IPS-15b (cell line): ENCODE measurements around the gene MMP13.

Experiments
- H3K27me3 ChIP-seq: one replicate; pipeline ENCODE4 v1.6.1; 2013; ENCODE audit warnings: low read length; ENCODE audit not compliant: control insufficient read depth, insufficient read depth
- H3K36me3 ChIP-seq: one replicate; pipeline ENCODE4 v1.6.1; 2013; ENCODE audit warnings: low read length; ENCODE audit not compliant: control insufficient read depth, insufficient read depth
- H3K4me1 ChIP-seq: one replicate; pipeline ENCODE4 v1.6.1; 2013; ENCODE audit warnings: mild to moderate bottlenecking, low read length; ENCODE audit not compliant: control insufficient read depth, insufficient read depth
- H3K4me3 ChIP-seq: one replicate; pipeline ENCODE4 v1.5.1; 2013; ENCODE audit warnings: low read depth, low read length
- H3K9ac ChIP-seq: one replicate; pipeline ENCODE4 v1.6.1; 2013; ENCODE audit warnings: low read depth, mild to moderate bottlenecking, low read length
- H3K9me3 ChIP-seq: one replicate; pipeline ENCODE4 v1.6.1; 2013; ENCODE audit warnings: mild to moderate bottlenecking, low read length; ENCODE audit not compliant: control insufficient read depth, insufficient read depth

The MMP13 gene

DNA sequence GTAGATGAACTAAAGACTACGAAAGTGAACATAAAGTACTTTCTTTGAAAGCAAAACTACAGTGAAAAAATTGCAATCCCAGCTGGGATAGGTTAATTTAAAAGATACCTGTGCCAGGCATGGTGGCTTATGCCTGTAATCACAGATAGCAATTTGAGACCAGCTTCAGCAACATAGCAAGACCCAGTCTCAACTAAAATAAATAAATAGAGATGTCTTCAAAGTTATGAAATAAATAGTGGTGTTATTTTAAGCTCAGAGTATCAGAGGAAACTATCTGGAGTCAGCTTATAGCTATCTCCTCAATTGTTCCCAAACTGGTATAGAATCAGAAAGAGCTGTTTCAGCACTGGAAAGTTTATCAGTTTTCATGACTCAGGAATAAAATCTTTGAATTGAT is 17.3 kb upstream of the MMP13 start:
- Histone ChIP-seq H3K4me3 (no peak overlapping the region), H3K9me3 (no peaks in the 10 kb centered on the region), H3K9ac (no peak overlapping the region), H3K36me3 (no peaks in the 10 kb centered on the region), H3K4me1 (no peaks in the 10 kb centered on the region), H3K27me3 (no peaks in the 10 kb centered on the region)

DNA sequence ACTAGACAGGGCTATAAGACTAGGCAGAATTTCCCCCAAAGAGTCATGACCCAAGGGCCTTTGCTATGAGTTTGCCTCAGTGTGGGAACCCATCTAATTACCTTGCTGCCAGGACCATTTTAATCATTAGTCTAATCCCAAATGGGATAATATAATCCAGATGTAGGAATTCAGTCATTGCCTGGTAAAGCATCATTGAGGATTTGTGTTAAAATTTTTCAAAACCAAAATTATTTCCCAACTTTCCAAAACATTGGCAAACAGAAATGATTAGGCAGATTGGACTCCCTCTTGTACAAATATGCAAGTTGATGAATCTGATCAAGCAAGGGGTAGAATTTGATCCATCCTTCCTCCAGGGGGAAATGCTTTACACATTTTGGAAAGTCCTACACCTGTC is 16.2 kb upstream of the MMP13 start:
- Histone ChIP-seq H3K36me3 (no peaks in the 10 kb centered on the region), H3K9ac (no peak overlapping the region), H3K27me3 (no peaks in the 10 kb centered on the region), H3K4me3 (no peak overlapping the region), H3K9me3 (no peaks in the 10 kb centered on the region), H3K4me1 (no peaks in the 10 kb centered on the region)

DNA sequence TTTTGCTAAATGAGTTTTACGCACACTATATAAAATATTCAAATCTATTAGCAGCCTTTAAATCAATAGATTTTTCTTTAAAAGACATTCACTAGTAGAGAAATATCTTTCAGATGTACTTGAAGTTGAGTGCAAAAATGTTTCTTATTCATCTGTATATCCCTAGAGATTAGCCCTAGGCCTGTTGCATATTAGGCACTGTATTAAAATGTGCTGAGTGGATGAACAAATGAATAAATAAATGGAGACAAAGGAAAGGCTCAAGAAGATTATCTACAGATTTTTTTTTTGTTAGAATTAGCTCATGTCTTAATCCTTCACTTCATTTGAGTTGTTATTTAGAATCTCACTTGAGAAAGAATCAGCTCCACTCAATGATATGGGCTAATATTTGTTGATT is 12.0 kb upstream of the MMP13 start:
- no peak overlapping the region for H3K4me3 ChIP-seq
- no peaks in the 10 kb centered on the region for H3K36me3 ChIP-seq
- H3K9me3 ChIP-seq: no peaks in the 10 kb centered on the region
- H3K27me3 ChIP-seq: no peaks in the 10 kb centered on the region
- H3K9ac ChIP-seq: no peak overlapping the region
- no peaks in the 10 kb centered on the region for H3K4me1 ChIP-seq

DNA sequence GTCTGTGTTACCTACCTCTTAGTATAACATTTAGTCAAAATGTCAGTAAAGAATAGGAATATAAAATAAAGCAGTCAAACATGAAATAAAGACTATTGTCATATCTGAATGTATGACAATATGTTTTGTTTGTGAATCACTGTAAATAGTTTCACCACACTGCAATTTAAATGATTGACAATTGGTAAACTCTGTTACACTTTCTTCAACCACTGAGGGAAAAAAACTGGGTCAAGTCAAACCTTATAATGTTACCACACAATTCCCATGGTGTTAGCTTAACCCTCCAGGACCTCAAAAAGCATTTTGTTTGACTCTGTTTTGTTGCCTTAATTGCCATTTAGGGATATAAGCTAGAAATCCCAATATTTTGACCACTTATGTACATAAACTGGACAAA is 10.5 kb upstream of the MMP13 start:
- no peaks in the 10 kb centered on the region for H3K36me3 ChIP-seq

DNA sequence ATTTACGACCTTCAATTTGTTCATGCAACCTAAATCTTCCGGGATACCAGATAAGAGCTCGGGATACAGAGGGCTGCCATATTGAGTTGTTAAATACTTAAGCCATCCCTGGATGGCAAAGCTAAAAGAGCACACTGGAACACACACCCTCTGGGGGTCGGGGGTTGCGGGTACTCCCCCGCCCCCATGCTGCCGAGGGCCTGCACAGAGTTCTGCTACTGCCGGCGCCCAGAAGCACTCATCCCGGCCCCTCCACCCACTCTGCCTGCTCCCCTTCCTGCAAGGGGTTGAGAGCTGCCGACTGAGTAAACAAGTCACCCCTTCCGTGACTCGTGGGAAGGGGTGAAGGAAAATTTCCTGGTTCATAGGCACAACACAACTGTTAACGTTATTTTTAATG is 9.3 kb upstream of the MMP13 start:
- Histone ChIP-seq H3K9me3 (no peaks in the 10 kb centered on the region), H3K36me3 (no peaks in the 10 kb centered on the region), H3K4me3 (no peak overlapping the region), H3K4me1 (no peaks in the 10 kb centered on the region), H3K27me3 (no peaks in the 10 kb centered on the region), H3K9ac (no peak overlapping the region)

More for the DNA sequence above, 10.5 kb upstream of the MMP13 start:
- Histone ChIP-seq H3K4me1 (no peaks in the 10 kb centered on the region), H3K9ac (no peak overlapping the region), H3K9me3 (no peaks in the 10 kb centered on the region), H3K4me3 (no peak overlapping the region), H3K27me3 (no peaks in the 10 kb centered on the region)

DNA sequence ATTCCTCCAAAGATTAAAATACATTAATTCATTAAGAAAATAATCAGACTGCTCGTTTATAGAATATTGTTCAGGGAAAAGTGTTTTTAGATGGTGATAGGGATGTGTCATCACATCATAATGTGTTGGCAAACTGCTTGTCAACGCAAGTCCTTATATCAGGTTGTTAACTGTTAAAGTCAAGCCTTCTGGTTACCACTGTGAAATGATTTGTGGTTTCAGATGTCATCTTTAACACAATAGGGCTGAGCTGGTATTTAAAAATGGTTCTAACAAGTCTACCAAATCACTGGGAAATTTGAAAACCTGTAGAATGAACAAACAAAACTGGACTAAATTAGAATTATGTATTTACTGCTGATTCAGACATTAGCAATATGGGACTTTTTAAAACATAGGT is 2.4 kb upstream of the MMP13 start:
- no peaks in the 10 kb centered on the region for H3K4me1 ChIP-seq
- no peak overlapping the region for H3K9ac ChIP-seq
- H3K27me3 ChIP-seq: no peaks in the 10 kb centered on the region
- H3K4me3 ChIP-seq: no peak overlapping the region
- H3K9me3 ChIP-seq: no peaks in the 10 kb centered on the region
- no peaks in the 10 kb centered on the region for H3K36me3 ChIP-seq

DNA sequence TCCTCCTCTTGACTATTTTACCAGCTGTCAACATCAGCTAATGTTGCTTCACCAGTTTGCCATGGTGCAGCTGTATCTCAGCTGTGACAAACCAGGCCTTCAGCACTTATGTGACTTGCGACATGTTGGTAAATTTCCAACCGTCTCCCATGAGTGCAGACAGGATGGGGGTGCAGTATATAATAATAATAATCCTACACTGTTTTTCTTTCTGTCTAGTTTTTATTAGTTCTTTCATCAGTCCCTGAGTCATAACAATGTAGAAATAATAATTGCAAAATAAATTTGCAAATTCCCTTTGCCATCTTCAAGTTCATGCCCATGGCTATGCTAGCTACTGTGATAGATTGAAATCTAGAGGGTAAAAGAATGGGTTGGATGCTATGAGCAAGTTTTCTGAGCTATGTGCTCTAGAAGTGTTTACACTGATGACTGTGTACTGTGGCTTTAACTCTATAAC is 4.9 kb downstream of the MMP13 start:
- H3K36me3 ChIP-seq: no peaks in the 10 kb centered on the region
- no peak overlapping the region for H3K4me3 ChIP-seq
- H3K9ac ChIP-seq: no peak overlapping the region
- no peaks in the 10 kb centered on the region for H3K4me1 ChIP-seq
- H3K27me3 ChIP-seq: no peaks in the 10 kb centered on the region
- H3K9me3 ChIP-seq: no peaks in the 10 kb centered on the region

DNA sequence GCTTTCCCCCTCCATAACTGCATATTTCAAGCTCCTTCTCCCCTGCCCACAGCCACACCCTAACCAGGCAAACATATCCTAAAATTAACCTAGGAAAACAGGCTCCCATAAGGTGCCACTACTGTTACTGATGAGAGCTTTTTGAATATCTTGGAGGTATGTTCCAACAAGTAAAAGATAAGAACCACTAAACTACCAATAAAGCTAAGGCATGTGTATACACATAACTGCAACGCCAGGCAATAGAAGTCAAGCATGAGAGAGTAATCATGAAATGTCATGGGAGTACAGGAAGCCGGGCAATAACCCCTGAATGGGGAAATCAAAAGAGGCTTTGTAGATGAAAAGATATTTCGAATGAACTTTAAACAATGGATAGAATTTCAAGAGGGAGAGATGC is 9.3 kb downstream of the MMP13 start:
- no peaks in the 10 kb centered on the region for H3K36me3 ChIP-seq
- H3K27me3 ChIP-seq: no peaks in the 10 kb centered on the region
- H3K4me3 ChIP-seq: no peak overlapping the region
- no peaks in the 10 kb centered on the region for H3K4me1 ChIP-seq
- H3K9ac ChIP-seq: no peak overlapping the region
- H3K9me3 ChIP-seq: no peaks in the 10 kb centered on the region

DNA sequence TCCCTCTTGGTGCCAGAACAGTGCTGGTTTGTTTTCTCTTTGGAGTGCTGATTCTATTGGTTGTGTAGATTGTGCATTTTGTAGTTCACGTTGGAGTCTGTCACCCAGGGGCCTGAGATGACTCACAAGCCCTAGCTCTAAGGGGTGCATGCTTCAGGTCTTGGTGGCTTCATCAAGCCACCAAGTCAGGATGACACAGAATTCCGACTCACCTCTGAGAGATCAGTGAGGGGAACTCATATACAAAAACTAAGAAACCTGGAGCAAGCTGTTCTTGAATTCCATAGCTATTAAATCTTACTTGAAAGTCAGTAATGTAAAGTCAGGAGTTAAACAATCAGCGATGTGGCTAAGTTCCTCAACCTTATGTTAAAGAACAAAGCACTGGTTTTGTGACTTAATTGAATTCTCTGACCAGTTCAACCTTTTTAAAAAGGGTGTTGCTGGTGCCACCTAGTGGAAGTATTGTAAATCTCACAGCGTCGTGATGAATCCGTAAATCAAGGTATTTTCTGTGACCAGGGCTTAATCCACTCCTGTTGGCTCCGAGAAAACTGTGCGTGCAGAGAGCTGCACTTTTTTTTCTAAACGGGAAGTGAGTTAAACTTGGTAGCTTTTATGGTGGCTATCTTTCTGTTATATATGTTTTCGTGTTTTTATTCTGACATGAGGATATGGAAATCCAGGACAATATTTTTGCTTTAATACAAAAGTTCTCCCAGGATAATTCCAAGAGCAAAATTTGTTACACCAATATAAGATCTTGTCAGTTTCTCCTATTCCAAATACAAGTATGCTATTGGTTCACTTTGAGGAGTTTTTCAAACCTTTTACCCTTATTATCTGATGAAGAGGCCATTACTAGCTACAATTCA is 14.6 kb downstream of the MMP13 start:
- H3K27me3 ChIP-seq: no peaks in the 10 kb centered on the region
- peaks cover 2% of the 10 kb centered on the region for H3K4me1 ChIP-seq
- H3K9me3 ChIP-seq: no peaks in the 10 kb centered on the region
- H3K36me3 ChIP-seq: no peaks in the 10 kb centered on the region
- H3K9ac ChIP-seq: no peak overlapping the region
- no peak overlapping the region for H3K4me3 ChIP-seq

DNA sequence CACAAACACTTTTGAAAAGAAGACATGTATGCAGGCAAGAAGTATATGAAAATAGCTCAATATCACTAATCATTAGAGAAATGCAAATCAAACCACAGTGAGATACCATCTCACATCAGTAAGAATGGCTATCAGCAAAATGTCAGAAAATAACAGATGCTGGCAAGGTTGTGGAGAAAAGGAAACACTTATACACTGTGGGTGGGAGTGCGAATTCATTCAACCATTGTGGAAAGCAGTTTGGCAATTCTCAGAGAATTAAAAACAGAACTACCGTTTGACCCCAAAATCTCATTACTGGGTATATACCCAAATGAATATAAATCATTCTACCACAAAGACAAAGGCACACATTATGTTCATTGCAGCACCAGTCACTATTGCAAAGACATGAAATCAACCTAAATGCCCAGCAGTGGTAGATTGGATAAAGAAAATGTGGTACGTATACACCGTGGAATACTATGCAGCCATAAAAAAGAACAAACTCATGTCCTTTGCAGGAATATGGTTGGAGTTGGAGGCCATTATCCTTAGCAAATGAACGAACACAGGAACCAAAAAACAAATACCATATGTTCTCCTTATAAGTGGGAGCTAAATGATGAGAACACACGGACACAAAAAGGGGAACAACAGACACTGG is 18.5 kb downstream of the MMP13 start:
- Histone ChIP-seq H3K9me3 (no peaks in the 10 kb centered on the region), H3K27me3 (no peaks in the 10 kb centered on the region), H3K4me3 (no peak overlapping the region), H3K9ac (no peak overlapping the region), H3K4me1 (peaks cover 2% of the 10 kb centered on the region), H3K36me3 (no peaks in the 10 kb centered on the region)

DNA sequence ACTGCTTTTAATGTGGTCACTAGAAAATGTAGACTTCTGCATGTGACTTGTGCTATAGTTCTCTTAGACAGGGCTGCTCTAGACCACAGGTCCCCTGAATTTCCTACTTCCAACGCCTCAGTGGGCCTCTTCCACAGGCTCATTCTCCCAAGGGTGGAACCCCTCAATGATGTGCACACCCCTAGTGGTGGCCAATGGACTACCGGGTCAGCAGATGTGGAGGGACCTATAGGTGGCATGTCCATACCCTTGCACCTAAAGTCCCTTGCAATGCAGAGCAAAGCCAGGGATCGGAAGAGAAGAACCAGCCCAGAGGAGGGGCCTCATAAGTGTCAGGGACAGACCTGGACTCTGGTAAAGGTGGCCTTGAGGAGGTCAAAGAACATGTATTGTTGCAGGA is 20.0 kb downstream of the MMP13 start:
- Histone ChIP-seq H3K4me3 (no peak overlapping the region), H3K4me1 (no peaks in the 10 kb centered on the region), H3K9me3 (no peaks in the 10 kb centered on the region), H3K9ac (no peak overlapping the region), H3K36me3 (no peaks in the 10 kb centered on the region), H3K27me3 (no peaks in the 10 kb centered on the region)

DNA sequence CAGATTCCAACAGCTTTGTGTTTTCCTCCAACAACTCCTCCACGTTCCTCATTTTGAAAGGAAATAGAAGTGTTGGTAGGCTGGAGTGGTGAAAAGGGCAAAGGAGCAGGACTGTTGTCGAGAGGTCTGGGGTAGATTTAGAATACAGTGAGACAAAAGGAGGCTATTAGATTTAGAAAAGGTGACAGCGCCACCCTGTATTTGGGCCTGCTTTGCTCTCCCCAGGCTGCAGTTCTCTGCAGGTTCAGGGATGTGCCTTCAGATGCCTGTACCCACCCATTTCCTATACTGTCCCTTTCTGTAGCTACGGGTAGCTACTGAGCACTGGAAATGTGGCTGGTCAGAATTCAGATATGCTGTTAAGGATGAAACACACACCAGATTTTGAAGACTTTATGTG is 20.8 kb downstream of the MMP13 start:
- Histone ChIP-seq H3K27me3 (no peaks in the 10 kb centered on the region), H3K9ac (no peak overlapping the region), H3K4me3 (no peak overlapping the region), H3K4me1 (no peaks in the 10 kb centered on the region), H3K36me3 (no peaks in the 10 kb centered on the region), H3K9me3 (no peaks in the 10 kb centered on the region)
